Stimulated activated CD4-positive, alpha-beta T cell treated with anti-CD3 and anti-CD28 coated beads, Interleukin-15, amount 100 ng/mL, for 1 hour (primary cell): ENCODE measurements around the gene ZNF513.
"Not testable (repeated sequence)": the region's sequence is repeated elsewhere in the genome, so short reads cannot be mapped to it uniquely, and the experiment has no call there.

ENCODE experiments used
- DNase-seq, 2 donors: peaks; one replicate each; pipeline ENCODE4 v3.0.0-alpha.2; 2020; ENCODE audit warnings: low read depth in 1 of 2, low spot score in 1 of 2

Gene ZNF513

GRCh38 chr2:27362678-27363420, 17.7 kb downstream of the ZNF513 start:
- DNase-seq, result no peak

- peak; percentile 82 for DNase-seq
Observed at GRCh38 chr2:27356382-27357181, 24.0 kb downstream of the ZNF513 start, which contains the start of gene GTF3C2. TSS of gene GTF3C2 (minus strand) at chr2:27356764. CDS start at chr2:27343554, 13,210 bp downstream.

GRCh38 chr2:27356056-27356381, 24.5 kb downstream of the ZNF513 start:
- DNase-seq, result peak in 1 of 2 donors; percentile 37

GRCh38 chr2:27354597-27354927, 26.0 kb downstream of the ZNF513 start:
- DNase-seq, result no peak

- DNase-seq, result no peak
Observed at GRCh38 chr2:27353762-27354596, 26.6 kb downstream of the ZNF513 start.

- not testable (repeated sequence) for DNase-seq
Observed at GRCh38 chr2:27353386-27353761, 27.2 kb downstream of the ZNF513 start.

- no peak for DNase-seq
Observed at GRCh38 chr2:27351802-27352598, 28.5 kb downstream of the ZNF513 start.

GRCh38 chr2:27350106-27350693, 30.3 kb downstream of the ZNF513 start:
- DNase-seq, result no peak

GRCh38 chr2:27347641-27348040, 32.9 kb downstream of the ZNF513 start:
- DNase-seq, result no peak

- DNase-seq, result no peak
Observed at GRCh38 chr2:27336173-27336572, 44.4 kb downstream of the ZNF513 start.

GRCh38 chr2:27335311-27335710, 45.2 kb downstream of the ZNF513 start:
- no peak for DNase-seq
